Activated naive CD8-positive, alpha-beta T cell treated with anti-CD3 and anti-CD28 coated beads, Interleukin-2, amount 10 ng/mL, durations not matched to agents 7 days and 5 days (primary cell): Measurements from ENCODE around the gene IQGAP3. TPM values are rescaled to one million over a fixed set of nuclear protein-coding genes. Genes with fewer than 3 reads are reported as not detected.

Source experiments
- ATAC-seq: fragments of 150-1000 bp; cut with Tn5 transposase; one replicate; pipeline ENCODE4 v1.10.0; 2021; ENCODE audit warnings: low read depth, moderate library complexity
- POLR2A ChIA-PET: fragments of 350-600 bp; sonication (Branson Sonifier 250); formaldehyde crosslinking; loops from one replicate; lab custom pipeline; 2021; ENCODE audit warnings: antibody characterized with exemption; lab: Charles Lee
- DNase-seq: peaks from one replicate; pipeline ENCODE4 v3.0.0; 2021
- H3K27ac Mint-ChIP-seq: one replicate; pipeline ENCODE4 v1.8.0; 2022; ENCODE audit warnings: mild to moderate bottlenecking, mixed read lengths
- H3K27me3 Mint-ChIP-seq: one replicate; pipeline ENCODE4 v1.8.0; 2022; ENCODE audit warnings: mild to moderate bottlenecking, moderate library complexity, mixed read lengths
- H3K36me3 Mint-ChIP-seq: one replicate; pipeline ENCODE4 v1.8.0; 2021; ENCODE audit warnings: mild to moderate bottlenecking, mixed read lengths
- H3K4me1 Mint-ChIP-seq: one replicate; pipeline ENCODE4 v1.8.0; 2021; ENCODE audit warnings: mixed read lengths
- H3K4me3 Mint-ChIP-seq: one replicate; pipeline ENCODE4 v1.8.0; 2022; ENCODE audit warnings: mild to moderate bottlenecking, moderate library complexity, mixed read lengths
- H3K9me3 Mint-ChIP-seq: one replicate; pipeline ENCODE4 v1.8.0; 2021; ENCODE audit warnings: mixed read lengths
- total RNA-seq, 2 experiments: library from RNA; stranded (reverse); gene quantifications; one replicate each; pipeline ENCODE4 v1.2.3, GENCODE V29; 2021

The IQGAP3 gene
- total RNA-seq, 2 experiments from 2014 or later = 26.1 to 30.3 TPM

DNA sequence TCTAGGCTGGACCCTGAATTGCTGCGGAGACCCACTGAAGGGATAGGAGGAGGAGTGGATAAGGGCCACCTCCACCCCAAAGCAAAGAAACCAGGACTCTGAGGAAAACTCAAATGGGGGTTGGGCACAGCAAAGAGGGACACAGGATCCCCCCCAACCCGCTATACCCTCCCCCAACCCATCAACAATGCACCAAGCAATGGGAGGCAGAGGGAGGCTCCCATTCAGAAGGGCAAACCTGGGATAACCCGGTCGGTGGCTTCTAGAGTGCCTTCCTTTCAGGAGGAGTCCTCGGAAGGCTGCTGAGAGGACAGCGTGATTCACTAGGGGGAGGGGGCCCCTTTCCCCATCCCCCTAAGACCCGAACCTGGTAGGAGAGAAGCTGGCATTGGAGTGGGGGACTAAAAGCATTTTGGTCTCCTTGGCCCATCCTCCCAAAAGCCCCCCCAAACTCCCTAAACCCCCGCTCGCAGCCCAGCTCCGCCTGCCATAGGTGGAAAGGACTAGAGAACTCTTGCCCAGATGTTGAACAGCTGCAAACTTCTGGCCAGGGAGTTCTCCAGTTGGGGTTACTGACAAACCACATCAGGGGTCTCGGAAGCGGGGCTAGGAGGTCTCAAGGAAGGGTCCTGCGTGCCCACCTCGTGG lies 73.0 kb downstream of the IQGAP3 start:
- peaks cover 12% of the 10 kb centered on the region for H3K36me3 Mint-ChIP-seq
- DNase-seq (peak; percentile 36), ATAC-seq (no peak)
- peak overlapping the region; percentile 89 for H3K4me3 Mint-ChIP-seq
- no peaks in the 10 kb centered on the region for H3K9me3 Mint-ChIP-seq
- H3K4me1 Mint-ChIP-seq = peaks cover 58% of the 10 kb centered on the region
- H3K27ac Mint-ChIP-seq = peak overlapping the region; percentile 74
- POLR2A ChIA-PET = interaction anchor here (0.6 to 4.2 kb wide), 9 partner anchors 9 to 94 kb away, joined by 3 to 81 read pairs (median 6); partner anchors contain the start of gene NAXE
- H3K27me3 Mint-ChIP-seq = no peaks in the 10 kb centered on the region

DNA sequence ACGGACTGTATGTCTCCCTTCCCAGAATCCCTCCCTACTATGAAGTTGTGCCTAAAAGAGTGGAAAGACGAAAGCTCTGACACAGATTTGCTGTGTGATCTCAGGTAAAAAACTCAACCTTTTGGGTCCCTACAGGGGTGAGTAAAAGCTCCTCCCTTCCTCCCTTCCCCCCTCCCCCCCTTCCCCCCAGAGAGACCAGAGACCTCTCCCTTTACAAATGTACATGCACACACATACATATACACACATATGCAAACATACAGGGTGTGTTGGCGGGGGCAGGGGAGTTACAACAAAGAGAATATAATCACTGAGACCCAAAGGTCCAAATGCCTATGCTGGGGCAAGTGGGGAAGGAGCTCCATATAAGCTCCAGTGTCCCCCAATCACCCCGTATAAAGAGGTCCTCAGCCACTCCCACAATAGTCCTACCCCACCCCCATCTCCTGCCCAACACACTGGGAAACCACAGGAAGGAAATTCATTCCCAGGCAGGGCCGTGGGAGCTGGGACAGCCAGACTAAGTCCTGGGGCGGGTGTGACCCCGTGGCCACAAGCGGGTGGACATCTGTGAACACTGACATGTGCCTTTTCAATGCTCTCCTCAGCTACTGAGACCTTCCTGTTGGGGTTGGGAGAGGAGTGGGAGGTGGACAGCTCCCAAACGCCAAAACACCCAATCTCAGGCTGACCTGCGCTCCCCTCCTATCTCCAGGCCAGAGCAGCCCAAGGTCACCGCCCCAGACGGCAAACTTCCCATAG lies 73.8 kb downstream of the IQGAP3 start:
- H3K36me3 Mint-ChIP-seq = peaks cover 12% of the 10 kb centered on the region
- no peak for ATAC-seq
- POLR2A ChIA-PET = interaction anchor here (0.6 to 4.2 kb wide), 10 partner anchors 8 to 92 kb away, joined by 3 to 81 read pairs (median 9); partner anchors contain the start of gene NAXE
- H3K27ac Mint-ChIP-seq = peak overlapping the region; percentile 64
- no peaks in the 10 kb centered on the region for H3K27me3 Mint-ChIP-seq
- DNase-seq = peak; percentile 30
- H3K4me3 Mint-ChIP-seq = peak overlapping the region; percentile 89
- H3K4me1 Mint-ChIP-seq = peaks cover 58% of the 10 kb centered on the region
- no peaks in the 10 kb centered on the region for H3K9me3 Mint-ChIP-seq

DNA sequence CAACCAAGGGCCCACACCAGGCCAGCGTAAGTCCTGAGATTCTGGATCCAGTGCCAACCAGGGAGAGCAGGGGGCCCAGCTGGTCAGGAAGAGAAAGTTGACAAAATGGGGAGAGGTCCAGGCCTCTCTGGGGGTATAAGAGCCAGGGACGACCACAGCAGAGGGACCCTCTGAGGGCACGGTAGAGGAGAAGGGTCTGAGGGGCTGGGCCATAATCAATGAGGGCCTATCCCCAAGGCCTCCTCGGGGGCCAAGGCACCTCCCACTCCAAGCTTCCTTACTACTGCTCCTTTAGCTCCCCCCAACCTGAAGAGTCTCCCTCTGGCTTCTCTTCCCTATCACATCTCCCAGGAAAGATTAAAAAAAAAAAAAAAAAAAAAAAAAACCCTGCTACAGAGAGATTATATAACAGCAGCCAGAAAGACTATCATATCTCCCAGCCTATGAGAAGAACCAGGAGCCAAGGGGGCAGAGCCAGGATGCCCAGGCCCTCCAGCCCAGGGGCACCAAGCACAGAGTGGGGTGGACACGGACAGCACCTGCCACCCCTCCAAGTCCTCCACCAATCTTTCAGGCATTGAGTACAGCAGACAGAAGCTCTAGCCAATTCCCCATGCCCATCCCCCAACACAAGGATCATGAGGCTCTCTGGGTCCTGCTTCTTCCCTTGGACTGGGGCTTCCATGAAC lies 74.5 kb downstream of the IQGAP3 start:
- no peak for ATAC-seq
- POLR2A ChIA-PET = interaction anchor here (0.7 to 3.6 kb wide), 4 partner anchors 7 to 84 kb away, joined by 3 to 81 read pairs (median 14); no protein-coding TSS in a partner anchor
- H3K27me3 Mint-ChIP-seq = no peaks in the 10 kb centered on the region
- no peaks in the 10 kb centered on the region for H3K9me3 Mint-ChIP-seq
- peaks cover 14% of the 10 kb centered on the region for H3K36me3 Mint-ChIP-seq
- peak overlapping the region; percentile 89 for H3K4me3 Mint-ChIP-seq
- DNase-seq = peak; percentile 21
- H3K27ac Mint-ChIP-seq = peak overlapping the region; percentile 64
- H3K4me1 Mint-ChIP-seq = peaks cover 57% of the 10 kb centered on the region

DNA sequence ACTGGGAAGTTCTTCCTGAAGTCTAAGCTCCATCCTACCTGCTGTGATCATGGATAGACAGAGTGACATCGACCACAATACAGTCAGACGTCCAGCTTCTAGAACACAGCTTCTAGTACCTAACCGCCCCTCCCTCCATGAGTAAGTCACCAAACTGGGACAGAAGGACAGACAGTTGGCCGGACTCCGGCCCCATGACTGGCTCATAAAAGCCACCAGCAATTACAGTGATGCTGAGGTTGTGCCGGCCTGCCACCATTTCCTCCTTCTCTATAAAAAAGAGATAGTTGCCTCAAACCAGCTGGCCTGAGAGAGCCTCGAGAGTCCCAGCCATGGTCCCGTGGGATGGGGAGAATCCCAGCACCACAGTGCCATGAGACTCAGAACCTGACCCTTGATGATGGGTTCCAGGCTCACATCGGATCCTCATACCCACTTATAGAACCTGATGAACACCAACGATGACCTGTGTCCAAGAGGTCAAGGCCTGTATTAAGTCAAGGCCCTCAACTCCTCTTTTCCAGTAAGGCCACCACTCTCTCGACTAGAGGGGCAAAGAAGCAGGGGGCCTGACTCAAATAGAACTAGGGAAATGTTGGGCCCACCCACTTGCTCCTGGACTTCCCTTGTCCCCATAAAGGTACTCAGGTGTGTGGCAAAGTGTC lies 75.2 kb downstream of the IQGAP3 start:
- ATAC-seq (no peak), DNase-seq (no peak)
- Mint-ChIP-seq H3K27ac (no peak overlapping the region), H3K4me3 (no peak overlapping the region), H3K9me3 (no peaks in the 10 kb centered on the region), H3K27me3 (no peaks in the 10 kb centered on the region), H3K36me3 (peaks cover 17% of the 10 kb centered on the region), H3K4me1 (peaks cover 57% of the 10 kb centered on the region)
- POLR2A ChIA-PET = interaction anchor here (0.6 to 3.2 kb wide), 5 partner anchors 13 to 146 kb away, joined by 3 to 16 read pairs (median 7); partner anchors contain the start of gene NAXE

DNA sequence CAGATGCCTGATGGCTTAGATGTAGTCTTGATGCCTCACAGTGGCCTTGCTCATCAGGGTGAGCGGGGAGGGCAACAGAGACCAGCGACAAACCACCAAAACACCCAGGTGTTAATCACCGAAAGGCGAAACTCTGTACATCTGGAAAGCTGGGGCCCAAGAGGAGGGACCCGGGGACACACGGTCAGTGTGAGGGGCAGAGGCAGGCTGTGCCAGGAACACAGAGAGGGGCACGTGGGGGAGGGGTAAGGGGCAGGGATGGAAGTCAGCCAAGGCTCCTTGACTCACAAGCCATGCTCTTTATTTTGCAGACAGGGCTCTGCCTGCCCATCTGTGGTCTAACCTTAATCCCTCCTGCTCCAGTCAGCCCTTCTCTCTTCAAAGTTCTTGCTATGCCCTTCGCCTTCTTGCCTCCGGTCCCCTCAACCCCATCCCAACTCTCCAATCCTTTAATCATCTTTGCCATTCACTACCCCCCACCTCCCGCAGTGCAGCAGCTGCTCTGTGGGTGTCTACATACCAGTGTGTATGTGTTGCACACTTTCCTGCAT lies 76.1 kb downstream of the IQGAP3 start:
- H3K9me3 Mint-ChIP-seq = no peaks in the 10 kb centered on the region
- ATAC-seq (no peak), DNase-seq (no peak)
- H3K36me3 Mint-ChIP-seq = peaks cover 17% of the 10 kb centered on the region
- POLR2A ChIA-PET = interaction anchor here (0.7 to 3.2 kb wide), 3 partner anchors 12 to 95 kb away, joined by 3 to 12 read pairs (median 3); partner anchors contain the start of gene NAXE
- peak overlapping the region; percentile 44 for H3K27ac Mint-ChIP-seq
- H3K4me3 Mint-ChIP-seq = peak overlapping the region; percentile 31
- peaks cover 62% of the 10 kb centered on the region for H3K4me1 Mint-ChIP-seq
- H3K27me3 Mint-ChIP-seq = no peaks in the 10 kb centered on the region

DNA sequence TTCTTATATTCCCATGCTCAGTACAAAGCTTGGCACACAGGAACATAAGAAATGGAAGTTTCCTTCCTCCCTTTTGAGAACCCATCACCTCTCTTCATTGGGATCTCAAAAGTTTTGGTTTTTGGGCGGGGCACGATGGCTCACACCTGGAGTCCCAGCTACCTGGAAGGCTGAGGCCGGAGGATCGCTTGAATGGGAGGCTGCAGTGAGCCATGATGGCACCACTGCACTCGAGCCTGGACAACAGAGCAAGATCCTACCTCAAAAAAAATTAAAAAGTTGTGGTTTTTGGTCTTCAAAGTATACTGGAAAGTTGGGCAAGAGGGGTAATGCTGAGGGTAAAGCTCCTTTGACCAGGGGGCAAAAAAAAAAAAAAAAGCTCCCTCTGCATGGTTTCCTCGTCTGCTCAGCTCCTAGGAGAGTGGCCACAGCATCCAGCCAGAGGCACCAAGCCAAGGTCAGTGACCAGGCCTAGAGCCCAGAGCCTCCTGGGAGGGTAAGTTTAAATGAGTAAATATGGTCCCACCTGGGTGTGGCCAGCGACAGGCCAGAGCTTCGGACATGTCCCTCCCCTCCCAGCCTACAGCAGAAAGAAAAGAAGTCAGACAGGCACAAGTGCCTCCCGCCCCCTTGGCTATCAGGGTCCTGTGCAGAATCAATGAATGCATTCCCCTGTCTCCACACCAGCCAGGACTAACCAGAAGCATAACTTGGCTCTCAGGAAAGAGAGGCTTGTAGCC lies 76.8 kb downstream of the IQGAP3 start:
- H3K4me3 Mint-ChIP-seq = no peak overlapping the region
- H3K27me3 Mint-ChIP-seq = no peaks in the 10 kb centered on the region
- peaks cover 18% of the 10 kb centered on the region for H3K36me3 Mint-ChIP-seq
- POLR2A ChIA-PET = interaction anchor here (1.3 kb wide), 1 partner anchor 96 kb away, joined by 3 read pairs; the partner anchor contains the start of gene NAXE
- no peaks in the 10 kb centered on the region for H3K9me3 Mint-ChIP-seq
- no peak for DNase-seq
- H3K4me1 Mint-ChIP-seq = peaks cover 70% of the 10 kb centered on the region
- H3K27ac Mint-ChIP-seq = peak overlapping the region; percentile 33
- no peak for ATAC-seq

DNA sequence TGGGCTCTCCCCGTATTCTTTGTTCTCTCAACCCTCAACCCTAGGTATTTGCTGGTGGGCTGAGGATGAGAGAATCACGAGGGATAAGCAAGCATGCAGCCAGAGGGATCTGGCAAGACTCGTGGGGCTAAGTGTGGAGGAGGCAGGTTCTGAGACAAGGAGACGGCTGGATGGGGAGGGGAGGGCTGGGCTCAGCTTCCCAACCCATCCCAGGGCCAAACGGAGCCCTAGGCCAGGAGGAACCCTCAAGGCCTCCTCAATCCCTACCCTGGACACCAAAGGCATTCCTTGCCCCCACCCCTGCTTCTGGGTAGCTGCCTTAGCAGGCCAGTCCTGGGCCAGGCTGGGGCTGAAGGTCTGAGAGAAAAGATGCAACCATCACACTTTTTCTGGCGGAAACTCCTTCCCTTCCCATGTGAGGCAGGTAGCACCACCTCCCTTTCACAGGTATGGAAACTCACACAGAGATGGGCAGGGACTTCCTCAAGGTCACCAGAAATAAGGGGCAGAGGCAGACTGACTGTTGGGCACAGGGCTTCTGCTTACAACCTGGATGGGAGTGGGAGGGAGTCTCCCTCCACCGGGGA lies 78.0 kb downstream of the IQGAP3 start:
- Mint-ChIP-seq H3K4me1 (peaks cover 79% of the 10 kb centered on the region), H3K4me3 (no peak overlapping the region)
- POLR2A ChIA-PET = no interaction called here

DNA sequence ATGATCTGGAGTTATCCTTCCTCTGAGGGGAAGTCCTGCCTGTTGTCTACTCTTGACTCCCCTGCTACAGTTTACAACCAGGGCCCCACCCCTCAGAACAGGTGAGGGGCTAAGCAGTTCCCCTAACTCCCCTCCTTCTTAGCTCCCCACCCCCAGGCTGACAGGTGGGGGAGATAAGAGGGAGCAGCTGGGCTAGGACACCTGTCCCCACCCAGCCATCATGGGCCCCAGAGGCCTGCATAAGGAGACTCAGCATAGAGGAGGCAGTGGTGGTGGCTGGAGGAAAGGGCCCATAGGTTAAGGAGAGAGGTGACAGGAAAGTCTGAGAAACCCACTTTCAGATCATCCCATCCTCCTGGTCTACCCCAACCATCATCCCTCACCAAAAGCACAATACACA lies 78.6 kb downstream of the IQGAP3 start:
- ATAC-seq = no peak
- H3K27ac Mint-ChIP-seq = peak overlapping the region; percentile 50
- peaks cover 83% of the 10 kb centered on the region for H3K4me1 Mint-ChIP-seq
- H3K9me3 Mint-ChIP-seq = no peaks in the 10 kb centered on the region
- H3K36me3 Mint-ChIP-seq = peaks cover 18% of the 10 kb centered on the region
- no peak overlapping the region for H3K4me3 Mint-ChIP-seq
- POLR2A ChIA-PET = no interaction called here
- H3K27me3 Mint-ChIP-seq = no peaks in the 10 kb centered on the region
- no peak for DNase-seq

More for the DNA sequence above, 78.0 kb downstream of the IQGAP3 start:
- no peaks in the 10 kb centered on the region for H3K9me3 Mint-ChIP-seq
- H3K27me3 Mint-ChIP-seq = no peaks in the 10 kb centered on the region
- H3K36me3 Mint-ChIP-seq = peaks cover 18% of the 10 kb centered on the region
- H3K27ac Mint-ChIP-seq = no peak overlapping the region
- DNase-seq = no peak
- ATAC-seq = no peak

DNA sequence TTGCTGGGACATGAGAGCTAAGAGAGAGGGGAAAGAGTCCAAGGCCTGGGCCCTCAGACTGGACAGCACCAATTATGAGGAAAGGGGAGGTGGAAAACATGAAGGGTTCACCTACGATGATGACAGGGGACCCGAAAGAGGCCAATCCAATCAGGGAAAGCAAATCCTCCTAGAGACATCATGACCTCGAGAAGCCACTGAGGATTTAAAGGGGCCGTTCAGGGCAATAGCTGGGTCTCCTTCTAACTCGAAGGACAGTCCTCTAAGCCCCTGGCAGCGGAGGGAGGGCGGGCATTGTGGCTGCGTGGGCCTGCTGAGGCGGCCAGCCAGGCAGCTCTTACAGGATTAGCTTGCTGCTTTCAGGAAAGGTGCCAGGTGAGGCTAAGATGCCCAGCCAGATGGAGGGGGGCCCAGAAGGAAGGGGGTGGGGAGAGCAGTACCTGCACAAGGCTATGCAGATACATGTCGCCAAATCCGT lies 79.2 kb downstream of the IQGAP3 start:
- H3K4me3 Mint-ChIP-seq = peak overlapping the region; percentile 28
- H3K9me3 Mint-ChIP-seq = no peaks in the 10 kb centered on the region
- no peaks in the 10 kb centered on the region for H3K27me3 Mint-ChIP-seq
- POLR2A ChIA-PET = interaction anchor here (5.8 kb wide), 1 partner anchor 7 kb away, joined by 81 read pairs; the partner anchor contains the start of gene MEF2D
- DNase-seq (no peak), ATAC-seq (no peak)
- H3K27ac Mint-ChIP-seq = peak overlapping the region; percentile 66
- H3K4me1 Mint-ChIP-seq = peaks cover 85% of the 10 kb centered on the region
- H3K36me3 Mint-ChIP-seq = peaks cover 18% of the 10 kb centered on the region

DNA sequence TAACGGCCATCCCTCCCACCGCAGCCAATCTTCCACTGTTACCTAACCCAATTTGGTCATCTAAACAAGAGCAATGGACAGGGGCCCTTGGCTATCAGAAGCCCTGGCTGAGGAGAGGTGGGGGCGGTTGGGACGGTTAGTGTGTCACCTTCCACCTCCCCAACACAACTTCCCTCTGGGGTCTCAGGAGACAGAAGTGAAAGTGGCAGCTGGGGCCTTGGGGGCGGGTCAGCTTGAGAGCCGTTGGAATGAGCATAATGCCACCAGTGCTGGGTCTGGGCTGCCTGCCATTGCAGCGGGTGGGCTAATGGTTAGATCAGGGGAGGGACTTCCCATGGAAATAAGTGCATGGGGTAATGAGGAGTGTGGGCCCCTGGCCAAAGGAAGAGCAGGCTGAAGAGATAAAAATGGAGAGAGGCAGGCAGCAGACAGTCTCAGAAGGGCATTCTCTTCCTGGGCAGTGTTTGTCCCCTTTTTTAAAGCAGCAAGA lies 79.7 kb downstream of the IQGAP3 start:
- ATAC-seq = no peak
- no peaks in the 10 kb centered on the region for H3K9me3 Mint-ChIP-seq
- POLR2A ChIA-PET = interaction anchor here (2.1 to 5.8 kb wide), 2 partner anchors 7 to 12 kb away, joined by 6 to 81 read pairs; partner anchors contain the start of gene MEF2D
- H3K4me3 Mint-ChIP-seq = peak overlapping the region; percentile 28
- DNase-seq = no peak
- peaks cover 86% of the 10 kb centered on the region for H3K4me1 Mint-ChIP-seq
- no peaks in the 10 kb centered on the region for H3K27me3 Mint-ChIP-seq
- H3K27ac Mint-ChIP-seq = peak overlapping the region; percentile 66
- peaks cover 18% of the 10 kb centered on the region for H3K36me3 Mint-ChIP-seq

DNA sequence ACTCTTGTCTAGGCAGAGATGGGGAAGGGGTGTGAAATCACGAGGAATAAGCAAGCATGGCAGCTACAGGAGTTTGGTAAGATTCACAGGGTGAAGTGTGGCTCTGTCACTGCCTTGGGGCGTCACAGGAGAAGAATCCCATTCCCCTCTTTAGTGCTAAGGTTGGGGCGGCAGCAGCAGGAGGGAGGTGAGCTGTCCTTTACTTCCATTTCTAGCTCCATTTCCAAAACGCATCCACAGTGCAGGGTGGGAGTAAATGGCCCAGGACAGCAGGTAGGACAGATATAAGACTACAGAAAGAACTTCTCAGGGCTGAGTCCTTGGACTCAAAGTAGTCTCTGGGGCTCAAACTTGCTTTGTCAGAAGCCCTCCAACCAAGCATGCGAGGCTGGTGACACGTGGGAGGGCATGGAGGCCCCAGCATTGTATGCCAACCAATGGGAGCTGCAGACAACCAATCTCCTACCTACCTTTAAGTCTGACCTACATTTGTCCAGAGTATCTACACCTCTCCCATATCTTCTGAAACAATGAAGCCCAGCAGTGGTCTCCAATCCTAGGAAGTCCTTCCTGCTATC lies 80.3 kb downstream of the IQGAP3 start:
- Mint-ChIP-seq H3K4me1 (peaks cover 84% of the 10 kb centered on the region), H3K4me3 (no peak overlapping the region), H3K27me3 (no peaks in the 10 kb centered on the region), H3K36me3 (peaks cover 18% of the 10 kb centered on the region), H3K27ac (peak overlapping the region; percentile 66), H3K9me3 (no peaks in the 10 kb centered on the region)
- ATAC-seq (no peak), DNase-seq (no peak)
- POLR2A ChIA-PET = interaction anchor here (2.1 to 5.8 kb wide), 2 partner anchors 8 to 11 kb away, joined by 6 to 81 read pairs; partner anchors contain the start of gene MEF2D
